NCI-H526 (cell line): Measurements from ENCODE around the gene C22orf42.
A peak's percentile ranks its signal among the peaks of the same experiment; 100 is the strongest.
"Not testable (repeated sequence)": the region's sequence is repeated elsewhere in the genome, so short reads cannot be mapped to it uniquely, and the experiment has no call there.

Experiments
- DNase-seq, 2 experiments: peaks; one replicate each; lab custom pipeline; 2025; lab: John Stamatoyannopoulos, UW

The C22orf42 gene

DNA sequence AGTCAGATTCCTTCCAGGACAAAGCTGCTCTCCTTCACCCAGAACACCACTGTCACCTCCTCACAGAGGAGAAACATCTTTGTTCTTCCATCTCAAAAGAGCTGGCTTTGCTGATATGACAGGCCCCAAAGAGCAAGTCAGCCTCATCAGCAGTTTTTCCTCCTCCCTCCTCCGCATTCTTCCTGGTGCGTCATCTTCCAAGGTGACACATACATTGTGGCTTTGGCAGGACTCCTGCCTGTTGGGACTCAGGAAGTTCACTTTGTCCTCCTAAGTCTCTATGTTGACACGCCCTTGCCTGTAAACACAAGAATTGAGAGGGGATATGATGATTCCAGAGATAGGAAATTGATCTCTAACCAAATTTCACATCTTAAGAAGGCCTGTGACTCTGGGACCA is 23.1 kb downstream of the C22orf42 start:
- DNase-seq, result not testable (repeated sequence)

DNA sequence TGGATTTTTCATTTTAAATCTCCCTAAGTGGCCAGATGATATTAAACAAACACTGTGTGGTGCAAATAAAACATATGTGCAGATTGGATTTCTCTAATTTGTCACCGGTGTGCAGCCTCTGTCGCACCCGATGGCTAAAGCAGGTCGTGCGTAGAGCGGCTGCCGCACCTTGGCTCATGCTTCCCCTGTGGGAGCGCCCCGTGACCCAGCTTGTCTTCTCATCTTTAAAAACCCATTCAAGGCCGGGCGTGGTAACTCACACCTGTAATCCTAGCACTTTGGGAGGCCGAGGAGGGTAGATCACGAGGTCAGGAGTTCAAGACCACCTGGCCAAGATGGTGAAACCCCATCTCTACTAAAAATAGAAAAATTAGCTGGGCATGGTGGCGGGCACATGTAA is 24.3 kb downstream of the C22orf42 start:
- DNase-seq, result not testable (repeated sequence)

DNA sequence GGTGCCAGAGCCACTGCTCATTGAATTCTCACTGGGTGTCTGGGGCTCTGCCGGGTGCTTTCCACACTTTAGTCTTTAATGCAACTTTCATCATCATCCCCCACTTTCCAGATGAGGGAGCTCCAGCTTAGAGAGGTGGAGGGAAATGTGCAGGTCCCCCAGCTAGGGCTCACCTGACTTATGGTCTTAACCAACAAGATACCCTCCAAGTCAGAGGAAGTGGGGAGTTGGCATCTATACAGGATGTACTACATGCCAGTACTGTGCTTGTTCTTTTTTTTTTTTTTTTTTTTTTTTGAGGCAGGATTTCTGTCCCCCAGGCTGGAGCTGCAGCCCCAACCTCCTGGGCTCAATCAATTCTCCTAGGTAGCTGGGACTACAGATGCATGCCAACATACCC is 26.3 kb downstream of the C22orf42 start:
- DNase-seq, result no peak

DNA sequence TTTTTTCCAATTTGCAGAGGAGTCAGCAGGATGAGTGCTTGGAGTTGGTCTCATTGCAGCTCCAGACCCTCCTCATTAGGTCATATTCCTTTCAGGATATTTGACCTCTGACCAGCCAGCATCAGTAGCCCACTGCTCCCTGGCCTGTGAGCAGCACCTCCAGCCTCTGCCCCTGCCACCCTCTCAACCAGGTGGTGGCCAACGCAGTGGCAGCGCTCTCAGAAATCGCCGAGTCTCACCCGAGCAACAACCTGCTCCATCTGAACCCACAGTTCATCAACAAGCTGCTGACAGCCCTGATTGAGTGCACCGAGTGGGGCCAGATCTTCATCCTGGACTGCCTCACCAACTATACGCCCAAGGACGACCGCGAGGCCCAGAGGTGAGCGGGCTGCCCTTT is 27.0 kb downstream of the C22orf42 start:
- no peak for DNase-seq

DNA sequence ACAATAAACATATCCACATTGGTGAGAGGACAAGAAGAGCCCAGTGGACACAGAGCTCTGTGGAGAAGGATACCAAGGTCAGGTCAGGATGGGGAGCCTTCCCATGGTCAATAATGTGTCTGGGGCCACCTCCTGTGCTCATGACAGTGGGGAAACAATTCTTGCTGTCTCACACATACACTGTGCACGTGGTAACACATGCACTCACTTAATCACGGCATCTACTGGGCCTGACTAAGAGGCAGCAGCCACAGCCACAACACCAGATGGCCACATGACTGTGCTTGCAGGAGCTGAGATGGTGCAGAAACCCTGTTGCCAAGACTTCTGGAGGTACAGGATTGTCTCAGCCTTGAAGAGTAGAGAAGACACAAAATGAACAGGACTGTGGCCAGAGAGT is 28.6 kb downstream of the C22orf42 start:
- no peak for DNase-seq

DNA sequence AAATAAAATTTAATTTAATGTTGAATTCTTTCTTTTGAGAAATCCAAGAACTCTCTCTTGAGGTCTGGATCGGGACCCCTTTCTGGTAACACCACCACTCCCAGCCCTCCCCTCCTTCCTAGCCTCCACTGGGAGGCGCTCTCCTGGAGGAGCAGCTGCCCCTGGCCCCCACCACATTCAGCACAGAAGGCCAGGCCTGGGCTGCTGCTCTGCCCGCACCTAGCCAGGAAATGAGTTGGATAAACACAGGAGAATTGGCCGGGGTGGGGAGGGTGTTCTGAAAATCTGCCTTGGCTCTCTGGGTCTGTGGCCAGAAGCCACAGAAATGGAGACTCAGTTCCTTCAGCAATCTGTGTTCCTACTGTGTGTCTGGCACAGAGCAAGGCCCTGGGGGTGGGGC is 31.2 kb downstream of the C22orf42 start:
- no peak for DNase-seq

DNA sequence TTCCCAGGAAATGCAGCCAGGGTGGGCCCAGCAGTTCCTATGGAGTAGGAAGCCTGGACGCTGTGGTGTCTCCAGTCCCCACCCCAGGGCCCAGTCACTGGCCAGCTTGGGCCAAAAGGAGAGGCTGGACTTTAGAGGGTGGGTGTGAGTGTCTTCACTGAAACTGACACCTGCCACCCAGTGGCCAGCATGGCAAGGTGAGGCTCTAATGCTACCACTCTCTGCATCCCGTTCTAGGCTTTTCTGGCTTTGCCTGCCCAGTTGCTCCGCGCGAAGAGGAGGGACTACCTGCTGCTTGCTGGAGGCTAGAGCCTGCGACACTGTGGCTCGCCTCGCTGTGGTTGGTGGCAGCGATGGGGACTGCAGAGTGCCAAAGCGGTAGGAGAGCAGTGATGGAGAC is 35.4 kb downstream of the C22orf42 start:
- DNase-seq, result no peak

DNA sequence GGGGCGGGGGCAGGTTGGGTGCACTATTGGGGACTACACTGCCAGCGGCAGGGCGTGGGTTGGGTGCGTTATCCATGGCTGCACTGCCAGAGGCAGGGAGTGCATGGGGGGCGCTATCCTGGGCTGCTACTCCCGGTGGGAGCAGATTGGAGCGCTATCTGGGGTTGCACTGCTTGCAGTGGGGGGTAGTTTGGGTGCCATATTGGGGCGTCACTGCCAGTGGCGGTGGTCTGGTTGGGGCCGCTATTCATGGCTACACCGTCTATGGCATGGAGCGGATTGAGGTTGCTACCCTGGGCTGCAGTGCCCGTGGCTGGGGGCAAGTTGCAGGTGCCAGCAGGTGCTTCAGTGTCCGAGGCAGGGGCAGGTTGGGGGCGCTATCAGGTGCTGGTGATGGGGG is 36.2 kb downstream of the C22orf42 start:
- DNase-seq, result no peak

DNA sequence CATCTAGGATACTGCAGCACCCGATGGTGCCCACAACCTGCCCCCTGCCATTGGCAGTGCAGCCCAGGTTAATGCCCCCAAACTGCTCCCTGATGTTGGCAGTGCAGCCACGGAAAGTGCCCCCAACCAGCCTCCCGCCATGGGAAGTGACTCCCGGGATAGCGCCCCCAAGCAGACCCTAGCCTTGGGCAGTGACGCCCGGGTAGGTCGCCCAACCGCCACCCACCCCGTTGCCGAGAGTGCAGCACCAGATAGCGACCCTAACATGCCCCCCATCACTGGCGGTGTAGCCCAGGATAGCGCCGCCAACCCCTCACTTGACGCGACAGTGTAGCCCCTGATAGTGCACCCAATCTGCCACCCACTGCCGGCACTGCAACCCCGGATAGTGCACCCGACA is 38.5 kb downstream of the C22orf42 start:
- DNase-seq, result no peak

DNA sequence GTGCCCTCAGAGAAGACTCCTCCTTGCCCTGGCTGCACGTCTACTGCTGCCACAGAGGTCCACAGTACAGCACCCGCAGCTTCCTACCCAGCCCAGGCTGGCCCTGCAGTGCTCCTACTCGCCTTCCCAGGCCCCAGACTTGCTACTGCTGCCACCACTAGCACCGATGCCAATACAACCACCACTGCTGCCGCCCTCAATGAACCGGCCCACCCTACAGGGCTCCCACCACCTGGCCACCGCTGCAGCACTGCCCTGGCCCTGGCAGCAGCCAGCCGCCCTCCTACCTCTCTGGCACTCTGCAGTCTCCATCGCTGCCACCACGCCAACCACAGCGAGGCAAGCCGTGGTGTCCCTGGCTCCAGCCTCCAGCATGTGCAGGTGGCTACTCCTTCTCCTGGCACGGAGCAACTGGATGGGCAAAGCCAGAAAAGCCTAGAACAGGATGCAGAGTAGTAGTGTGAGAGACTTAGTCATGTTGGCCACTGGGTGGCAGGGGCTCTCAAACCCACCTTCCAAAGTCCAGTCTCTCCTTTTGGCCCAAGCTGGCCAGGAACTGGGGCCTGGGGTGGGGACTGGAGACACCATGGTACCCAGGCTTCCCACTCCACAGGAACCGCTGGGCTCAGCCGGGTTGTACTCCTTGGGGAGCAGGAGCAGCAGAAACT is 39.4 kb downstream of the C22orf42 start:
- no peak for DNase-seq

DNA sequence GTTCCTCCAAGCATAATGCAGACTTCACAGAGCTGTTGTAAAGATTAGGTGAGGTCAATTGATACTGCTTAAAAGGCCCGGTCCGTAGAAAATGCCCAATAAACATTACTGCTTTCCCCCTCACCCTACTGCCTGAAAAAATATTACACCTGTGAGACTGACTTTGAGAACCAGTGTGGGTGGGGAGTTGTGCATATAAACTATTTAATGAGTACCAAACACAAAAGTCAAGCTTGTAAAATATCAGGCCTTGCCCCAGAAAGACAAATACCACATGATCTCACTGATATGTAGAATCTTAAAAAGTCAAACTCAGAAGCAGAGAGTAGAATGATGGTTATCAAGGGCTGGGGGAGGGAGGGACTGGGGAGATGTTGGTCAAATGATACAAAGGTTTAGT is 46.7 kb downstream of the C22orf42 start:
- DNase-seq, result no peak

DNA sequence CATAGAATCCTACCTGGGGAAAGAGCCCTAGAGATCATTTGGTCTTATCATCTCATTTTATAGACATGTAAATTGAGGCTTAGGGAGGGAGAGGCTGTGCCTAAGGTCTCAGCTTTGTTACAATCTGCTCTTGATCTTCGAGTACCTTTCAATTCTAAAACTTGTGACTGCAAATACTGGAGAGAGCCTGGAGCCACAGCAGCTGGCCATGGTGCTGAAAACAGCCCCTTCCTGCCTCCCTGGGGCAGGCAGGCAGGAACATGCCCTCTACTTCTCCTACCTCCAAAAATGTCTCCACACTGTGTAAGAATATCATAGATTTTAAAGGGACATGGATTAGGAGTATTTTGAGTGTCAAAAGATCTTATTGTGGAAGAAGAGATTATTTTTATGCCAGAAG is 52.2 kb downstream of the C22orf42 start:
- no peak for DNase-seq

DNA sequence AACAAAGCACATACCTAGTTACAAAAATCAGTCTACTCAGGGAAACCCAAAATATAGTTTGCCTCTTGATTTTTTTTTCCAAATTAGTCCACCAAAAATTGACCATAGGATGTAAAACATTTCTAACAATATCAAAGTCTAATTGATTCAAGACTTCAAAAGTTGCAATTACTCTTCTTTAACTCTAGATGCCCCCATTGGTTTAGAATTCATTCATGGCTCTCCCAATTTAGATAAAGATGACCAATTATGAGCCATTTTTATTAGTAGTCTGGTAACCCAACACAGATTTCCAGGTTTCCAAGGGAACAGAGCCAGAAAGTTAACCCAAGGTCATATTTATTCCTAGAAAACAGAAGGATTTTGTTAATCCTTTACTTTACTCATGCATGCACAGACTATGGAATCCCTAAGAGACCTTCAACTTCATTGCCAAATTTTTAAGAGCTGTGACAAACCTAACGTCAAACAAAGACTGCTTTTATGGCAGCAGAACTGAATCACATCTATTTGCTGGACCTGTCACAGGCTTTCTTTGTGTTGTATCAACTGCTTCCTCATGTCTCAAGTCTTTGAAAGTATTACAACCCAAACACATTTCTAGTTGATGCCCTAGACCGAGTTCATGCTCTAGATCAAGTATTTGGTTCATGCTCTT is 55.3 kb downstream of the C22orf42 start:
- peak in 1 of 2 experiments; percentile 22 for DNase-seq

DNA sequence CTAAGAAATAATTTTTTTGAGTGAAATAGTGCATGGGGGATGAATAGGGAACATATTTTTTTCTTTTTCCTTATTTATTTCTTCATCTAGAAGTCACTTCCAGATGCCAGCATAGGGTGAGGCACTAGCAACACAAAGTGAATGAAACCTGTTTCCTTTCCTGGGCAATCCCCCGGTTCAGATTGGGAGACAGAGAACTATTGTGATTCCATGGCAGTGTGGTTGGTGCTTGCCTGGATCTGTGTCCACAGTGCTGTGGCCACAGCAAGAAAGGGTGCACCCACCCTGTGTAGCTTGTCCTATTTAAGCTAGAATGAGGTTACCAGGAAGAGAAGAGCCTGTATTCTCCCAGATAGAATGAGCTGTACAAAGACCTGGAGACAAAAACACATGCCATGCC is 58.4 kb downstream of the C22orf42 start:
- DNase-seq, result no peak
